Gastroesophageal sphincter (tissue), 4 donors: ENCODE data around the gene STRIP2. TPM values are rescaled to one million over a fixed set of nuclear protein-coding genes. Genes with fewer than 3 reads are reported as not detected.
A peak's percentile ranks its signal among the peaks of the same experiment; 100 is the strongest.
"Not testable (repeated sequence)": the region's sequence is repeated elsewhere in the genome, so short reads cannot be mapped to it uniquely, and the experiment has no call there.

Source experiments
- ATAC-seq: fragments of 150-250 bp; one replicate; pipeline ENCODE4 v1.9.1; 2016; ENCODE audit warnings: mild to moderate bottlenecking, moderate library complexity
- H3K27ac ChIP-seq, 4 donors: fragments of 200-600 bp; sonication (generic) in 3 of 4; 1 replicate in 3 of 4; 2 replicates in 1 of 4; pipeline ENCODE4 v1.5.1; 2016 to 2019
- H3K27me3 ChIP-seq: fragments of 200-600 bp; sonication (generic); one replicate; pipeline ENCODE4 v1.5.1; 2019
- H3K36me3 ChIP-seq, 2 donors: fragments of 200-600 bp; sonication (generic); one replicate each; pipeline ENCODE4 v1.5.1; 2019; ENCODE audit warnings: control low read depth in 1 of 2
- H3K4me1 ChIP-seq, 3 donors: fragments of 200-600 bp; sonication (generic); 1 replicate in 2 of 3; 2 replicates in 1 of 3; pipeline ENCODE4 v1.5.1; 2016 to 2019; ENCODE audit warnings: control low read depth in 2 of 3
- H3K4me3 ChIP-seq, 2 donors: fragments of 200-600 bp; sonication (generic); one replicate each; pipeline ENCODE4 v1.5.1; 2019; ENCODE audit warnings: mild to moderate bottlenecking in 1 of 2, moderate library complexity in 1 of 2
- H3K9me3 ChIP-seq, 3 donors: fragments of 200-600 bp; sonication (generic); one replicate each; pipeline ENCODE4 v1.5.1; 2017 to 2019; ENCODE audit warnings: control low read depth in 2 of 3
- CTCF ChIP-seq, 4 experiments: fragments of 200-600 bp in 2 of 4; fragments of 450-650 bp in 2 of 4; sonication (generic) in 1 of 4; IDR thresholded peaks; one replicate each; pipeline ENCODE4 v1.5.1; 2017 to 2019; ENCODE audit warnings: antibody characterized with exemption in 4 of 4, mild to moderate bottlenecking in 2 of 4, moderate library complexity in 2 of 4
- EP300 ChIP-seq: sonication (generic); formaldehyde crosslinking; IDR thresholded peaks from one replicate; pipeline ENCODE4 v1.6.1; 2017; ENCODE audit warnings: antibody characterized with exemption, mild to moderate bottlenecking
- POLR2A ChIP-seq, 2 donors: fragments of 450-650 bp; IDR thresholded peaks; one replicate each; pipeline ENCODE4 v1.6.1; 2017; ENCODE audit warnings: antibody characterized with exemption in 2 of 2, mild to moderate bottlenecking in 2 of 2, moderate library complexity in 1 of 2
- POLR2AphosphoS5 ChIP-seq: sonication (generic); formaldehyde crosslinking; IDR thresholded peaks from one replicate; pipeline ENCODE4 v1.6.1; 2017; ENCODE audit warnings: antibody characterized with exemption
- WGBS, 2 donors: methylation state at CpG; one replicate each; pipeline ENCODE4 v1.1.5; 2018; ENCODE audit warnings: low coverage in 1 of 2; 5-methylcytosine and 5-hydroxymethylcytosine counted together
- total RNA-seq, 4 donors: library from RNA; depleted of rRNA; stranded (reverse); fragments of >200 nt; gene quantifications; one replicate each; pipeline ENCODE4 v1.1.0, GENCODE V29; 2016

Gene STRIP2
- total RNA-seq, 4 donors from 2014 or later = 1.2 to 2.6 (median 1.9) TPM

- H3K4me3 ChIP-seq = no peak overlapping the region
- WGBS, 2 donors = 14 to 46% methylated on average over 1 to 3 of the region's 3 CpGs
- no peaks in the 10 kb centered on the region for H3K27me3 ChIP-seq
- ATAC-seq = no peak
- no peaks in the 10 kb centered on the region for H3K9me3 ChIP-seq
- no peak for TF ChIP-seq POLR2A (IDR thresholded peaks at IDR 0.05)
- peak in 1 of 4 experiments; percentile 13 for TF ChIP-seq CTCF (IDR thresholded peaks at IDR 0.05)
- no peak for TF ChIP-seq EP300
- TF ChIP-seq POLR2AphosphoS5 = no peak
- H3K36me3 ChIP-seq = peaks cover 0 to 81% of the 10 kb centered on the region in 2 donors
- H3K4me1 ChIP-seq = no peaks in the 10 kb centered on the region
- no peak overlapping the region for H3K27ac ChIP-seq
Measured at GRCh38 chr7:129401967-129402860, 32.0 kb upstream of the STRIP2 start.

- H3K36me3 ChIP-seq = peaks cover 0 to 81% of the 10 kb centered on the region in 2 donors
- TF ChIP-seq CTCF (IDR thresholded peaks at IDR 0.05) = no peak
- TF ChIP-seq EP300 = no peak
- TF ChIP-seq POLR2A (IDR thresholded peaks at IDR 0.05) = no peak
- TF ChIP-seq POLR2AphosphoS5 = no peak
- ATAC-seq = no peak
- no peak overlapping the region for H3K4me3 ChIP-seq
- no peaks in the 10 kb centered on the region for H3K4me1 ChIP-seq
- no peaks in the 10 kb centered on the region for H3K9me3 ChIP-seq
- no peaks in the 10 kb centered on the region for H3K27me3 ChIP-seq
- H3K27ac ChIP-seq = no peak overlapping the region
Measured at GRCh38 chr7:129405527-129405926, 28.7 kb upstream of the STRIP2 start.

GRCh38 chr7:129410238-129410637 lies 24.0 kb upstream of the STRIP2 start:
- not testable (repeated sequence) for H3K4me3 ChIP-seq, H3K27ac ChIP-seq, ATAC-seq, H3K9me3 ChIP-seq, H3K4me1 ChIP-seq, H3K27me3 ChIP-seq
- WGBS, 2 donors = 77 to 88% methylated on average over 8 of the region's 8 CpGs
- peaks cover 0 to 92% of the 10 kb centered on the region in 2 donors for H3K36me3 ChIP-seq

GRCh38 chr7:129412501-129412900 lies 21.7 kb upstream of the STRIP2 start:
- Histone ChIP-seq H3K4me3 (no peak overlapping the region), H3K27me3 (no peaks in the 10 kb centered on the region), H3K36me3 (peaks cover 0 to 79% of the 10 kb centered on the region in 2 donors), H3K27ac (no peak overlapping the region), H3K4me1 (no peaks in the 10 kb centered on the region), H3K9me3 (no peaks in the 10 kb centered on the region)
- no peak for TF ChIP-seq CTCF (IDR thresholded peaks at IDR 0.05)
- no peak for ATAC-seq
- 96 to 100% methylated on average over 4 of the region's 4 CpGs for WGBS, 2 donors

GRCh38 chr7:129417073-129417472 lies 17.2 kb upstream of the STRIP2 start:
- Histone ChIP-seq H3K4me3 (no peak overlapping the region), H3K36me3 (peaks cover 0 to 48% of the 10 kb centered on the region in 2 donors), H3K27ac (no peak overlapping the region), H3K9me3 (no peaks in the 10 kb centered on the region), H3K27me3 (no peaks in the 10 kb centered on the region), H3K4me1 (no peaks in the 10 kb centered on the region)
- 75 to 83% methylated on average over 5 of the region's 5 CpGs for WGBS, 2 donors
- TF ChIP-seq POLR2AphosphoS5 (no peak), EP300 (no peak), CTCF (IDR thresholded peaks at IDR 0.05) (no peak), POLR2A (IDR thresholded peaks at IDR 0.05) (no peak)
- ATAC-seq = no peak
